Erythroblast (primary cell): ENCODE measurements around the gene GNAQ.

ENCODE experiments used
- GATA1 ChIP-seq: IDR thresholded peaks from 2 replicates; pipeline ENCODE4 v1.6.1; 2011; ENCODE audit warnings: low read depth, mild to moderate bottlenecking, control low read depth, low read length, moderate library complexity
- POLR2A ChIP-seq: IDR thresholded peaks from 2 replicates; pipeline ENCODE4 v1.6.1; 2011; ENCODE audit warnings: mild to moderate bottlenecking, low read length

DNA sequence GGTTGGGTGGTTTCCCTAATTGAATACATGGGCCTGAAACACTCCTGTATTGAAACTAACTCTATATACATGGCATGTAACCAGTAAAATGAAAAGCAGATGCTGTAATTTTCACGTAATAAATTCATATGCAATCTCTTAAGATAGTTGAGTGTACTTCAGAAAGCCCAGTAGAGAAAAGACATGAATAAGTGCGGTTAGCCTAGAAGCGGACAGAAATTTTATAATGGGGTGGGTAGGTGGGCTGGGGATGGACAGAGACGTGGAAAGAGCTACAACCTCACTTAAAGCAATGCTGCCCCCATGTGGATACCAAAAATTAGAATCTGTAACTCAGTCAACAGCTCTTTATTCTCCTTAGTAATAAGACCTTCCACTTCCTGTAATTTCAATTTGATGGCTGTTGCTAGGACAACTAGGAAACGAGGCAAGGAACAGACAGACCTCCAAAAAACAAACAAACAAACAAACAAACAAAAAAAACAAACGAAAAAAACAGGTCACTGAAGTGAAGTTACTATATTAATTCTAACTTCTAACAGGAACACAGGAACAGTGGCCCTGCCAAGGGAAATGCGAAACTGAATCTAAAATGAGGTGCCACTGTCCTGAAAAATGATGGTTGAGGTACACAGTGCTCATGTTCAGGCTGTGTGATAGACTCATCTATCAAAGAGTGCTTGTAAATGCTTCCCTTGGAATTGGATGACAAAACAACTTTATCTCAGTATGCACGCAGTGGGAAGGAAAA, 280.1 kb downstream of the GNAQ start:
- TF ChIP-seq POLR2A (no peak), GATA1 (no peak)
